Endometrium (tissue), 2 donors: ENCODE measurements around the gene GP1BA.

Source experiments
- FAIRE-seq: peaks from 2 replicates; lab custom pipeline; 2012; peaks lifted over from hg19 to GRCh38; lab: Jason Lieb, UNC
- donor health status: control.
- donor health status: control.

Gene GP1BA

GRCh38 chr17:4931963-4932362, at the start of gene GP1BA:
GP1BA (plus strand) TSS chr17:4932277; CDS start chr17:4932605, 328 bp downstream.
- FAIRE-seq = no peak

GRCh38 chr17:4884489-4884888, 47.6 kb upstream of the GP1BA start:
- no peak for FAIRE-seq

DNA sequence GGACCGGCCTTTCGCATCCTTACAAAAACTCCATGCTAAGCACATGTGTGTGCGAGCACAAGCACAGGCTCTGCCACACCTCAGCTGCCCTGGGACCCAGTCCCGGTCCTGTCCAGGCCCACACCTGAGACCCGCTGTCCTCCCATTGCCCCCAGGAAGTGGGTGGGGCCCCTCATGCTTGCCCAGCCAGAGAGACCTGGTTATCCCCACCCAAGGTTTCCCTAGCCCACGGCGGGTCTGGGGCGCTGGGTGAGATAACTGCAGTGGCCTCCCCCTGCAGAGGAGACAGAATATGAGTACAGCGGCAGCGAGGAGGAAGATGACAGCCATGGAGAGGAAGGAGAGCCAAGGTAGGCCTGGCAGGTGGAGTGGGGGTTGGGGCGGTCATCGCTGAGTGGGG, 45.2 kb upstream of the GP1BA start:
- no peak for FAIRE-seq

- no peak for FAIRE-seq
These were observed 44.5 kb upstream of the GP1BA start for GRCh38 chr17:4887581-4887980.

DNA sequence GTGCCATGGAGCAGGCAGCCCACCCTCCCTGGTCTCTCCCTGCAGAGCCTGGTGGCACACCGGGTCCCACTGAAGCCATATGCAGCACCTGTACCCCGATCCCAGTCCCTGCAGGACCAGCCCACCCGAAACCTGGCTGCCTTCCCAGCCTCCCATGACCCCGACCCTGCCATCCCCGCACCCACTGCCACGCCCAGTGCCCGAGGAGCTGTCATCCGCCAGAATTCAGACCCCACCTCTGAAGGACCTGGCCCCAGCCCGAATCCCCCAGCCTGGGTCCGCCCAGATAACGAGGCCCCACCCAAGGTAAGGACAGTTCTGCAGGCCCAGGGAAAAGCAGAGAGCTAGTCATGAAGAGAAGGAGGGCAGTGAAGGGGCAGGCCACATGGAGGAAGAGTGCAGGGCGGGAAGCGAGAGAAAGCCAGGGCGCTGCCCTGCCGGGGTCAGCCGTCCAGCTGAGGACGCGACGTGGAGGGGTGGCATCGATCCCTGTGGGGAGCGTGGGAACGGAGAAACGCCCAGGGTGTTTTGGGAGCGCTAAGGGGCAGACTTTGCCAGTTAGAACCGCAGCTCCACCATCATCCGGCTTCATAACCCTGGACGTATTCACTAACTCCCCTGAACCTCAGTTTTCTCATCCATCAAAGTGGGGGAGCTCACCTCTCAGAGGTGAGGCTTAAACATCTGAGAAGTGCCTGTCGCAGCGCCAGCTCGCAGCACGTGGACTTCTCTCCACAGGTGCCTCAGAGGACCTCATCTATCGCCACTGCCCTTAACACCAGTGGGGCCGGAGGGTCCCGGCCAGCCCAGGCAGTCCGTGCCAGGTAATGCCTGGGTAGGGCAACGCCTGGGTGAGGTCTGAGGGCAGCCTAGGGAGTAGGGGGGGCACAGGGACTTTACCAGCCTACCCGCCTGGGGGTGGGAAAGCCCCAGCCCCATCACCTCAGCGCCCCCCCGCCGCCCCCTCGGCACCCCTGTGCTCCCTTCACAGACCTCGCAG, 40.4 kb upstream of the GP1BA start:
- no peak for FAIRE-seq

DNA sequence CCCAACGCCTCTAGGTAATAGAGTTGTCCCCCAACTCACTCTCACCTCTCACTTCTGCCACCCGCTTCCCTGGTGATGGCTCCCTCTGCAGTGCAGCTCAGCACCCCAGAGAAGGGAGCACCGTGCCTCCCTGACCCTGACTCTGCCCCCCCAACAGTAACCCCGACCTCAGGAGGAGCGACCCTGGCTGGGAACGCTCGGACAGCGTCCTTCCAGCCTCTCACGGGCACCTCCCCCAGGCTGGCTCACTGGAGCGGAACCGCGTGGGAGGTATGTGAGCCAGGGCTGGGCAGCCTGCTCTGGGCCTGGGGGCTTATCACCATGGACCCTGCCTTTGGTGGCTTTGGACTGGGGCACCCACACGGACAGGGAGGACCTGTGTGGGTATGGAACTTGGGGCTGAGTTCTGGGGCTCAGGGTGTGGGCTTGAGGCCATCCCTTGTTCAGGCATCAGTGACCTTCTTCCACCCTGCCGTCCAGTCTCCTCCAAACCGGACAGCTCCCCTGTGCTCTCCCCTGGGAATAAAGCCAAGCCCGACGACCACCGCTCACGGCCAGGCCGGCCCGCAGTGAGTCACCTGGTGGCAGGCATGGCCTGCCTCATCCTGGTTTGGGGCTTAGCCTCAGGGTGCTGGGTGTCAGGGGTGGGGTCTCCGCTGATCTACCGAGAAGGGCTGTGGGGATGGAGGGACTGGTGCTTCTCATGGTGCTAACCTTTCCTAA, 39.4 kb upstream of the GP1BA start:
- FAIRE-seq = no peak

DNA sequence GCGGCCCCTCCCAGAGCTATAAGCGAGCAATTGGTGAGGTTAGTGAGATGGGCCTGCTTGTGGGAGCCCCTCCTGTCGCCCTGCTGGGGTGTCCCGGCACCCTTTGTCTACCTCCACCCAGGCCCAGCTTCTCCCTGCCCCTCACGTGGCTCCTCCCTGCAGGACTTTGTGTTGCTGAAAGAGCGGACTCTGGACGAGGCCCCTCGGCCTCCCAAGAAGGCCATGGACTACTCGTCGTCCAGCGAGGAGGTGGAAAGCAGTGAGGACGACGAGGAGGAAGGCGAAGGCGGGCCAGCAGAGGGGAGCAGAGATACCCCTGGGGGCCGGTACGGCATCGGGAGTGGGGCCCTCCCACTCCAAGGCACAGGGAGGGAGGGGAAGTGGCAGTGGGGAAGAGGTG, 38.8 kb upstream of the GP1BA start:
- FAIRE-seq = no peak

DNA sequence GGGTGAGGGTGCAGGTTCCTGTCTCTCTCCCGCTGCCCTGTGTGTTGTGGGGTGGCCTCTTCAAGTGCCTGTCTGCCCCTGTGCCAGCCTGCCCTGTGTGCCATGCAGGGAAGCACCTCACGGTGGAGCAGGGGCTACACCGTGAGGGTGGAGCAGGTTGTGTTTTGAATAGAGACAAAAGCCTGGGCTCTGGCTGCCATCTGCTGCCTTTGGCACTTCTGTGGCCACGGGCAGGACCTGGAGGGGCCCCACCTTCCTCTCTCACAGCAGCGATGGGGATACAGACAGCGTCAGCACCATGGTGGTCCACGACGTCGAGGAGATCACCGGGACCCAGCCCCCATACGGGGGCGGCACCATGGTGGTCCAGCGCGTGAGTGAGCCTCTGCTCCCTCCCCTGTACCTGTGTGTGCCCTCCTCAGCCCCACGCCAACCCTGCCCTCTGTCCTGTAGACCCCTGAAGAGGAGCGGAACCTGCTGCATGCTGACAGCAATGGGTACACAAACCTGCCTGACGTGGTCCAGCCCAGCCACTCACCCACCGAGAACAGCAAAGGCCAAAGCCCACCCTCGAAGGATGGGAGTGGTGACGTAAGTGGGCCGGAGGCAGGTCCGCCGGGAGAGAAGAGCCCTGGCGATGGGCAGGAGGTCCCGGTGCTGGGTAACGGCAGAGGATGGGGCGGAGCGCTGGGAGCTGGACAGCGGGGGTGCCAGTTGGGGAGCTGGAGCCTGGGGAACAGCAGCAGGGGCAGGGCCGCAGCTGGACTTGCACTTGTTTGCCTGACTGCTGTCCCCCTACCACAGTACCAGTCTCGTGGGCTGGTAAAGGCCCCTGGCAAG, 38.1 kb upstream of the GP1BA start:
- no peak for FAIRE-seq

- FAIRE-seq = no peak
These were observed 37.0 kb upstream of the GP1BA start for GRCh38 chr17:4895121-4895520.

- FAIRE-seq = no peak
These were observed 36.3 kb upstream of the GP1BA start for GRCh38 chr17:4895657-4896331.

- FAIRE-seq = no peak
These were observed 35.5 kb upstream of the GP1BA start for GRCh38 chr17:4896332-4897197.

DNA sequence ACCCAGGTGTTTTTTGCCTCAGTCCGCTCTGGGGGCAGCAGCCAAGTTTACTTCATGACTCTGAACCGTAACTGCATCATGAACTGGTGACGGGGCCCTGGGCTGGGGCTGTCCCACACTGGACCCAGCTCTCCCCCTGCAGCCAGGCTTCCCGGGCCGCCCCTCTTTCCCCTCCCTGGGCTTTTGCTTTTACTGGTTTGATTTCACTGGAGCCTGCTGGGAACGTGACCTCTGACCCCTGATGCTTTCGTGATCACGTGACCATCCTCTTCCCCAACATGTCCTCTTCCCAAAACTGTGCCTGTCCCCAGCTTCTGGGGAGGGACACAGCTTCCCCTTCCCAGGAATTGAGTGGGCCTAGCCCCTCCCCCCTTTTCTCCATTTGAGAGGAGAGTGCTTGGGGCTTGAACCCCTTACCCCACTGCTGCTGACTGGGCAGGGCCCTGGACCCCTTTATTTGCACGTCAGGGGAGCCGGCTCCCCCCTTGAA, 34.8 kb upstream of the GP1BA start:
- FAIRE-seq = no peak

- FAIRE-seq = no peak
These were observed 34.3 kb upstream of the GP1BA start for GRCh38 chr17:4897785-4898184.

DNA sequence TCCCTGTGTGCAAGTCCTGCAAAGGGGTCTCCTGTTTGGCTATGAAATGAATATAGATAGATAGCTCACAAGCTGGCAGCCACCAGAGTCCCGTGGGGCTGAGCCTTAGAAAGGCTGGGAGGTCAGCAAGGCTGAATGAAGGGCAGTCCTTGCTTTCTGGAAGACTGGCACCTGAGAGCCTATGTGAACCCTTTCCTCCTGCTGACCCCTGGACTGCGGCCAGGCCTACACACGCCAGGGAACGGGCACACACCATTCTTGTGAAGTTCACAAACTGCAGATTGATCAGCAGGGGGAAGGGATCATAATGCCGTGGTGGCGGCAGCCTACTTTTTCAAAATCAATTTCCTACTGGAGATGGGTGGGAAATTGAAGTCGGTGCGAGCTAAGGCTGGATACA, 33.7 kb upstream of the GP1BA start:
- no peak for FAIRE-seq

DNA sequence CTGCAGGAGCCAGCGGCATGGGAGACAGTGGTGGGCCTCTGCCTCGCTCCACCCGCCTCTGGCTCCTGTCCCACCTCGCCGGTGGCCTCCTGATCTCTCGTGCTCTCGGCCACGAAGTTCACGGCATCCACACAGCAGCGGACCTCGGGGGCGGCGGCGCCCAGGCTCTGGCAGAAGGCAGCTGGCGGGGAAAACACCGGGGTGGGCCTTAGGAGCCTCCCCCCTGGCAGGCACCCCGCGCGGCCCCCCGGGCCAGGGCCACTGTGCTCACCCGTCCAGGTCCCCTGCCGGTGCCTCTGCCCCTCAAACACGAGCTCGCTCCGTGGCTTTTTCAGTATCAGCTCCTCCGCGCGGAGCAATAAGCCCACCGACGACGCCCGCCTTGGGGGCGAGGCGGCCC, 33.1 kb upstream of the GP1BA start:
- FAIRE-seq = no peak

DNA sequence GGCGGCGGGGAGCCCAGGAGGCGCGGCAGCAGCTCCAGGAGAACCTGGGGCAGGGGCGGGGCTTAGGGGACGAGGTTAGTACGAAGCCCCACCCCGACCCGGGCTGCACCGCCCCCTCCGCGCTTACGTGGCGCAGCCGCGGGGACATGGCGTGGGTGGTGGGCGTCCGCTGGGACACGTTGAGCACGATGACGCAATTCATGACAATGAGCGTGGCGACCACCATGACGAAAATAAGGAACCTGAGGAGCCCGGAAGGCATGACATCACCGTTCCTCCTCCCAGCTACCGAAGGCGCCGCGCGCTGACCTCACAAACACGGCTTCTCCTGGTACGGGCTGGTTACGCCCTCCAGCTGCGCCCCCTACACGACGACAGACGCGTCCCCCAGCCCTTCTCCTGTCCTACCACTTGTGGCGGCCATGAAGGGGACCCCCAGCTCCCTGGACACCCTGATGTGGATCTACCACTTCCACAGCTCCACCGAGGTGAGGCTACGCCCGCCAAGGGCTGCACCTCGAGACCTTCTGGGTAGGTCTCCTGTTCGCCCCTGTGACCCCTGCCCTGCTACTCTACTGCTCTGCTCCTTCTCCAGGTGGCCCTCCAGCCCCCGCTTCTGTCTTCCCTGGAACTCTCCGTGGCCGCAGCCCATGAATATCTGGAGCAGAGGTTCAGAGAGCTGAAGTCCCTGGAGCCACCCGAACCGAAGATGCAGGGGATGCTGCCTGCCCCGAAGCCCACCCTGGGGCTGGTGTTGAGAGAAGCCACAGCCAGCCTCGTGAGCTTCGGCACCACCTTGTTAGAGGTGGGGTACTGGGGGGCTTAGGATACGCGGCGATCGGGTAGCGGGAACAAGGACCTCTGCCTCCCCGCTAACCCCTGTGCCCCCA, 32.5 kb upstream of the GP1BA start, which contains the start of gene C17orf107:
Gene C17orf107 (plus strand): TSS at position 196 of the 890 bp plus-strand sequence. CDS start 227 bp downstream, at position 423.
- FAIRE-seq = no peak

DNA sequence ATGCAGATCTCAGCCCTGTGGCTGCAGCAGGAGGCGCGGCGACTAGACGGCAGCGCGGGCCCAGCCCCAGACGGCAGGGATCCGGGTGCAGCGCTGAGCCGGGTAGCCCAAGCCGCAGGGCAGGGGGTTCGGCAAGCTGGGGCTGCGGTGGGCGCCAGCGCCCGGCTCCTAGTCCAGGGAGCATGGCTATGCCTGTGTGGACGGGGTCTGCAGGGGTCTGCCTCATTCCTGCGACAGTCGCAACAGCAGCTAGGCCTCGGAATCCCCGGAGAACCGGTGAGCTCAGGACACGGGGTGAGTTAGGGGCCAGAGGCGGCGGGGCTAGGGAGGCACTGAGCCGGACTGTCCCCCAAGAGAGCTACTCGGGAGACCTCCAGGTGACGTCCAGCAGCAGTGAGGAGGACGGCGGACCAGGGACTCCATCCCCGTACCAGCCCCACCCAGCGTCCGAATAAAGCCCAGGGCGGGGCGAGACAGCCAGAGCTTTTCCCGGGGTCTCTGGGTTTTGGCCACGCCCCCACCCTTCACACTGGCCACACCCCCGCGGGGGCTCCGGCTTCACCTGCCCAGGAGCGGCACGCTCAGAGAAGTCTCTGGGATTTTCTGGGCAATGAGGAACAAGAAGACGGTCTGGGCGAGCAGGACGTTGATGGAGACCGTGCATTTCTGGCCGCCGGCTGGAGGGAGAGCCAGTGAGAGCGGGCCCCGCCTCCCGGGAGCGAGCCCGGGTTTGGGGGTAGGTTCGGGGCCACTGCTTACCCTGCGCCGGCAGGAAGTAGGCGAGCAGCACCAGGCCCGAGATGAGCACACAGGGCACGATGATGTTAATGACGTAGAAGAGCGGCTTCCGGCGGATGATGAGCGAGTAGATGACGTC, 31.6 kb upstream of the GP1BA start:
- FAIRE-seq = no peak

DNA sequence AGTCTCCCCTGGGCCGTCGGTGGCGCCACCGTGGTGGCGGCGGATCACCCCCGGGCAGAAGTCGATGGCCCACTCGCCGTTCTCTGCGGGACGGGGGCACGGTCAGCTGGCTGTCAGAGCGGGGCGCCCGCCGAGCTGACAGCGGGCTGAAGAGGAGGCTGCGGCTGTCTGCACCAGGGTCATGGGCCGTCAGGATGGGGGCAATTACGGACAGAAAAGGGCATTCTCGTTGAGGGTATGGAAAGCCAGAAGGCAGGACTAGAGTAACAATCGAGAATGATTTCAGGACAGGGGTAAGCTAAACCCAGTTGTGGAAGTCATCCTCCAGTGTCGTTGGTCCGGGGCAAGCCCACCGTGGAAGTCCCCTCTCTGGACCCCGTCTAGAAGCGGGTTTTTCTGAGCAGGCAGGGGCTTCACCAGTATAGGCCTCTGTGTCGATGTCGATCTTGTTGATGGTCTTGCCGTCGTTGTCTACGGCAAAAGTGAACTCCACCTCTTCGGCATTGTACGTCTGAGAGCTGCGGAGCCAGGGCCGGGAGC, 30.9 kb upstream of the GP1BA start:
- no peak for FAIRE-seq
